A549 (cell line): ENCODE data around the gene FBXO11. TPM values are rescaled to one million over a fixed set of nuclear protein-coding genes. Genes with fewer than 3 reads are reported as not detected.

ENCODE experiments used
- ATAC-seq, 2 experiments: fragments of 200-7000 bp in 1 of 2; fragments of >200 bp in 1 of 2; cut with Nextera tagmentation in 1 of 2; cut with Tn5 transposase in 1 of 2; 3 replicates each; pipeline versions ENCODE4 v1.8.0 to v1.9.1; 2018 to 2020; ENCODE audit warnings: mild to moderate bottlenecking in 1 of 2, moderate library complexity in 1 of 2
- CTCF ChIA-PET: fragments of 300-600 bp; sonication (Branson Sonifier 250); formaldehyde crosslinking; extraction: SDS; loops from one replicate; lab custom pipeline; 2021; ENCODE audit warnings: antibody characterized with exemption, inconsistent platforms; lab: Yijun Ruan, JAX
- POLR2A ChIA-PET: fragments of 350-600 bp; formaldehyde crosslinking; extraction: SDS; loops from one replicate; lab custom pipeline; 2021; ENCODE audit warnings: antibody characterized with exemption, inconsistent platforms; lab: Yijun Ruan, JAX
- DNase-seq, 2 experiments: peaks; one replicate each; pipeline versions ENCODE4 v3.0.0 to v3.0.0-alpha.2; 2011 to 2016; ENCODE audit warnings: low read depth in 1 of 2, low spot score in 1 of 2
- FAIRE-seq: peaks from 2 replicates; lab custom pipeline; 2011; peaks lifted over from hg19 to GRCh38; lab: Jason Lieb, UNC
- H3K27ac ChIP-seq, 2 experiments: fragments of >200 bp; sonication (Bioruptor Twin); formaldehyde crosslinking; 3 replicates each; pipeline ENCODE4 v1.5.1; 2016 to 2017
- H3K4me1 ChIP-seq: fragments of >200 bp; sonication (Bioruptor Twin); formaldehyde crosslinking; 3 replicates; pipeline ENCODE4 v1.6.1; 2016
- H3K4me2 ChIP-seq: fragments of >200 bp; sonication (Bioruptor Twin); formaldehyde crosslinking; 3 replicates; pipeline ENCODE4 v1.6.1; 2016
- H3K4me3 ChIP-seq: fragments of >200 bp; sonication (Bioruptor Twin); formaldehyde crosslinking; 3 replicates; pipeline ENCODE4 v1.5.1; 2016
- H3K9me3 ChIP-seq: fragments of >200 bp; sonication (Bioruptor Twin); formaldehyde crosslinking; 3 replicates; pipeline ENCODE4 v1.6.1; 2016
- BHLHE40 ChIP-seq: IDR thresholded peaks from 2 replicates; pipeline ENCODE4 v1.6.1; 2012; ENCODE audit warnings: low read depth, low read length, inconsistent platforms
- CBX8 ChIP-seq: fragments of 200-600 bp; sonication (generic); IDR thresholded peaks from 2 replicates; pipeline ENCODE4 v1.6.1; 2016
- CHD4 ChIP-seq: fragments of 200-600 bp; sonication (generic); IDR thresholded peaks from 2 replicates; pipeline ENCODE4 v1.6.1; 2016; ENCODE audit warnings: antibody characterized with exemption, mild to moderate bottlenecking, borderline replicate concordance
- CTCF ChIP-seq: fragments of >200 bp; sonication (Bioruptor Twin); formaldehyde crosslinking; IDR thresholded peaks from 3 replicates; pipeline ENCODE4 v1.5.1; 2016
- E2F6 ChIP-seq: IDR thresholded peaks from 2 replicates; pipeline ENCODE4 v1.6.1; 2012; ENCODE audit warnings: low read depth, borderline replicate concordance
- EHMT2 ChIP-seq: fragments of 200-600 bp; sonication (generic); IDR thresholded peaks from 2 replicates; pipeline ENCODE4 v1.6.1; 2016; ENCODE audit warnings: antibody characterized with exemption, low read depth, mild to moderate bottlenecking, moderate library complexity
- FOSB ChIP-seq: fragments of 250-450 bp; sonication (Bioruptor Pico); IDR thresholded peaks from 2 replicates; pipeline ENCODE4 v1.5.0; 2020; ENCODE audit warnings: mild to moderate bottlenecking, moderate library complexity
- FOXS1 ChIP-seq: fragments of 250-450 bp; sonication (Bioruptor Pico); IDR thresholded peaks from 2 replicates; pipeline ENCODE4 v1.5.0; 2020; ENCODE audit warnings: mild to moderate bottlenecking, moderate library complexity
- HOXB5 ChIP-seq: fragments of 250-450 bp; sonication (Bioruptor Pico); IDR thresholded peaks from 2 replicates; pipeline ENCODE4 v1.5.0; 2020; ENCODE audit warnings: mild to moderate bottlenecking, moderate library complexity
- MAFK ChIP-seq: fragments of 450-650 bp; IDR thresholded peaks from 2 replicates; pipeline ENCODE4 v1.6.1; 2014; ENCODE audit not compliant: partially characterized antibody
- MAZ ChIP-seq: fragments of 150-350 bp; IDR thresholded peaks from 2 replicates; pipeline ENCODE4 v1.6.1; 2014; ENCODE audit warnings: antibody characterized with exemption, low read depth, low read length, borderline replicate concordance
- MYC ChIP-seq: IDR thresholded peaks from 2 replicates; pipeline ENCODE4 v1.6.1; 2012; ENCODE audit warnings: mild to moderate bottlenecking, inconsistent platforms, low read length, improper control_type of control experiment, borderline replicate concordance
- POLR2A ChIP-seq: IDR thresholded peaks from 2 replicates; pipeline ENCODE4 v1.6.1; 2012; ENCODE audit warnings: mild to moderate bottlenecking, low read length
- POLR2AphosphoS2 ChIP-seq: conservative IDR thresholded peaks from 2 replicates; pipeline ENCODE4 v1.6.1; 2012; ENCODE audit warnings: low read length, improper control_type of control experiment, inconsistent platforms
- RAD21 ChIP-seq, 2 experiments: fragments of >200 bp in 1 of 2; sonication (Bioruptor Twin) in 1 of 2; formaldehyde crosslinking in 1 of 2; IDR thresholded peaks in 1 of 2; conservative IDR thresholded peaks in 1 of 2; 2 replicates in 1 of 2; 3 replicates in 1 of 2; pipeline ENCODE4 v1.6.1; 2012 to 2018; ENCODE audit warnings: inconsistent platforms in 1 of 2
- REST ChIP-seq: fragments of 200-600 bp; sonication (generic); IDR thresholded peaks from 2 replicates; pipeline ENCODE4 v1.6.1; 2016; ENCODE audit warnings: antibody characterized with exemption, mild to moderate bottlenecking, moderate library complexity
- RNF2 ChIP-seq: fragments of 200-600 bp; sonication (generic); IDR thresholded peaks from 2 replicates; pipeline ENCODE4 v1.6.1; 2016; ENCODE audit warnings: low read depth, mild to moderate bottlenecking, antibody characterized with exemption, moderate library complexity, borderline replicate concordance
- SMC3 ChIP-seq: fragments of >200 bp; sonication (Bioruptor Twin); formaldehyde crosslinking; IDR thresholded peaks from 3 replicates; pipeline ENCODE4 v1.6.1; 2018; ENCODE audit warnings: inconsistent platforms
- SREBF2 ChIP-seq: fragments of 450-650 bp; IDR thresholded peaks from 2 replicates; pipeline ENCODE4 v1.6.1; 2014; ENCODE audit warnings: mild to moderate bottlenecking, moderate library complexity
- ZC3H11A ChIP-seq: fragments of 450-650 bp; IDR thresholded peaks from 2 replicates; pipeline ENCODE4 v1.6.1; 2014; ENCODE audit warnings: antibody characterized with exemption, mild to moderate bottlenecking
- ZFP36 ChIP-seq: fragments of 450-650 bp; IDR thresholded peaks from 2 replicates; pipeline ENCODE4 v1.6.1; 2014; ENCODE audit warnings: borderline replicate concordance; ENCODE audit not compliant: partially characterized antibody
- ZNF302 ChIP-seq: fragments of 250-450 bp; sonication (Bioruptor Pico); IDR thresholded peaks from 2 replicates; pipeline ENCODE4 v1.9.0; 2021; ENCODE audit warnings: inconsistent platforms, mild to moderate bottlenecking, moderate library complexity
- ZSCAN20 ChIP-seq: fragments of 250-450 bp; sonication (Bioruptor Pico); IDR thresholded peaks from 2 replicates; pipeline ENCODE4 v1.8.0; 2022; ENCODE audit warnings: mild to moderate bottlenecking, moderate library complexity
- WGBS: methylation state at CpG from one replicate; pipeline ENCODE4 v1.1.6; 2017; ENCODE audit errors: missing lambda C conversion rate; 5-methylcytosine and 5-hydroxymethylcytosine counted together
- polyA minus RNA-seq: library from RNA; depleted of rRNA, polyadenylated mRNA; stranded (reverse); fragments of >200 nt; gene quantifications from 2 replicates; pipeline ENCODE4 v1.2.3, GENCODE V29; 2011; rRNA and poly(A)+ RNA removed
- polyA plus RNA-seq, 4 experiments: library from polyadenylated mRNA; depleted of rRNA in 3 of 4; stranded (reverse); fragments of >200 nt; fragmentation: RNase III in 1 of 4; extraction: RNeasy Plus Mini Kit Qiagen cat#74134 plus additional on column Dnase treatment in 1 of 4; gene quantifications; 2 replicates in 3 of 4; 3 replicates in 1 of 4; pipeline ENCODE4 v1.2.3, GENCODE V29; 2011 to 2017
- TF ChIP-seq, protein P1 (sequence below): IDR thresholded peaks from 2 replicates; pipeline ENCODE4 v1.6.1; 2012
- TF ChIP-seq, protein P2 (sequence below): fragments of 250-450 bp; sonication (Bioruptor Pico); IDR thresholded peaks from 2 replicates; pipeline ENCODE4 v1.5.0; 2020; ENCODE audit warnings: low read depth, mild to moderate bottlenecking, moderate library complexity
- TF ChIP-seq, protein P3 (sequence below): fragments of 250-450 bp; sonication (Bioruptor Pico); IDR thresholded peaks from 2 replicates; pipeline ENCODE4 v1.5.0; 2021; ENCODE audit warnings: mild to moderate bottlenecking, moderate library complexity, borderline replicate concordance
- TF ChIP-seq, protein P4 (sequence below): IDR thresholded peaks from 2 replicates; pipeline ENCODE4 v1.6.1; 2012

FBXO11 gene
- polyA plus RNA-seq (2011; rRNA removed), result 61.4 and 125 TPM in 2 replicates
- 23.4 and 27.4 TPM in 2 replicates for polyA plus RNA-seq (2012; cell fraction: cytosol; rRNA removed)
- 25.8 and 35.2 TPM in 2 replicates for polyA plus RNA-seq (2012; cell fraction: nucleus; rRNA removed)
- 51.1 to 53.2 TPM (median 52.3 TPM) in 3 replicates for polyA plus RNA-seq (2017; fragmentation: RNase III; extraction: RNeasy Plus Mini Kit Qiagen cat#74134 plus additional on column Dnase treatment)
- polyA minus RNA-seq, result 58.9 and 78.9 TPM in 2 replicates

DNA sequence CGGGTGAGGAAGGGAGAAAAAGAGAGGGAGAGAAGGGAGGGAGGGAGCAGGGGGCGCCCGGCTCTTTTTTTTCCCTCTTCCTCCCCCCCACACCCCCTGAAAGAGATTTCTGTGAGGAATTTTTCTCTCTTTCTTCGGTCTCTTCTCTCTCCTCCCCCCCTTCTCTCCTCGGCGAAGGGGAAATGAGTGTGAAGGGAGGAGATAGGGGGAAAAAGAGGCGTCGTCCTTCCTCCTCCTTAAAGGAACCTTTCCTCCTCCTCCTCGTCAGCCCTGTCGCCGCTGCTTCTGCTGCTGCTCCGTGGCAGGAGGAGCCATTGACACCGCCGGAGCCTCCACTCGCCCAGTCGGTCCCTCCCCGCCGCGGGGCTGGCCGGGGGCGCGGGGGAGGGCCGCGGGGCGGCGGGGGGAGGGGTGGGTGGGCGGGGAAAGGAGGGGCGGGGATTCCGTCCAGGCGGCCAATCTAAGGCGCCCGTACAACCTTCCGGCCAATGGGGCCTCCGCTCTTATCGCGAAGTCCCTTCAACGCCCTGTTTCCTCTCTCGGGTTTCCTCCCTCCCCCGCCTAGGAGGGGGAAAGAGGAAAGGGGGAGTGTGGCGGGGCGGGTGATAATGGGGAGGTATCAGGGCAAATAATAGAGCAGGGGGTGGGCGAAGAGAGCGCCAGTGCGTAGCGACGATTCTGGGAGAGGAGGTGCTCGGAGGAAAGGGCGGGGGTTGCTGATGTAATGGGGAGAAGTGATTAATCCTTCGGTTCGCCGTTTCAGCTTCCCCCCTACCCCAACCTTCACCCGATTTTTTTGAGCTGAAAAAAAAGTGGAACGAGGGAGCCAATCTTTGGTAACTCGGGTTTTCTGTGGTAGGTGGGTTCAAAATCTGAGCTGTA, at the start of gene FBXO11:
Gene FBXO11 (minus strand): TSS at position 342 of the 882 bp plus-strand sequence. CDS start 778 bp downstream, outside the sequence.
- Histone ChIP-seq H3K27ac (peak within 1 kb of the TSS; percentile 98 to 99), H3K4me1 (peaks cover 22% of the 10 kb centered on the region), H3K4me3 (peak within 1 kb of the TSS; percentile 90), H3K9me3 (no peaks in the 10 kb centered on the region), H3K4me2 (peak within 1 kb of the TSS; percentile 82)
- CTCF ChIA-PET, result interaction anchor here (1.0 to 2.3 kb wide), 9 partner anchors 11 to 201 kb away, joined by 3 to 21 read pairs (median 4); no protein-coding TSS in a partner anchor
- DNase-seq (peak; percentile 86 to 99), FAIRE-seq (peak; percentile 46), ATAC-seq (peak; percentile 81 to 93)
- POLR2A ChIA-PET, result interaction anchor here (0.6 to 1.0 kb wide), 7 partner anchors 13 to 200 kb away, joined by 3 to 9 read pairs (median 3); partner anchors contain the start of gene MSH6
- 1% methylated on average over 34 of the region's 54 CpGs for WGBS
- TF ChIP-seq BHLHE40, result no peak
- TF ChIP-seq, protein P1, sequence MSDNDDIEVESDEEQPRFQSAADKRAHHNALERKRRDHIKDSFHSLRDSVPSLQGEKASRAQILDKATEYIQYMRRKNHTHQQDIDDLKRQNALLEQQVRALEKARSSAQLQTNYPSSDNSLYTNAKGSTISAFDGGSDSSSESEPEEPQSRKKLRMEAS, result peak; percentile 64
- no peak for TF ChIP-seq RNF2
- peak; percentile 64 for TF ChIP-seq SMC3
- no peak for TF ChIP-seq POLR2AphosphoS2
- TF ChIP-seq E2F6, result 0 out of 2 replicates have a peak, but pooled peaks have one; percentile 25
- TF ChIP-seq ZC3H11A, result no peak
- TF ChIP-seq MAZ, result peak; percentile 93; the same call in 1 of the 2 replicates
- TF ChIP-seq, protein P2, sequence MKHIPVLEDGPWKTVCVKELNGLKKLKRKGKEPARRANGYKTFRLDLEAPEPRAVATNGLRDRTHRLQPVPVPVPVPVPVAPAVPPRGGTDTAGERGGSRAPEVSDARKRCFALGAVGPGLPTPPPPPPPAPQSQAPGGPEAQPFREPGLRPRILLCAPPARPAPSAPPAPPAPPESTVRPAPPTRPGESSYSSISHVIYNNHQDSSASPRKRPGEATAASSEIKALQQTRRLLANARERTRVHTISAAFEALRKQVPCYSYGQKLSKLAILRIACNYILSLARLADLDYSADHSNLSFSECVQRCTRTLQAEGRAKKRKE, result no peak
- TF ChIP-seq HOXB5 (CRISPR knock-in tag), result 0 out of 2 replicates have a peak, but pooled peaks have one; percentile 39
- peak; percentile 40; the same call in 1 of the 2 replicates for TF ChIP-seq MYC
- peak; percentile 91 for TF ChIP-seq POLR2A
- no peak for TF ChIP-seq FOXS1
- TF ChIP-seq FOSB, result no peak
- no peak for TF ChIP-seq CBX8
- no peak for TF ChIP-seq ZFP36
- peak in 1 of 2 experiments; percentile 66; a peak in 2 of 5 replicates for TF ChIP-seq RAD21 (conservative IDR thresholded peaks at IDR 0.05 in 1 of 2, IDR thresholded peaks at IDR 0.05 in 1 of 2)
- TF ChIP-seq REST, result no peak; the same call in 1 of the 2 replicates
- TF ChIP-seq EHMT2, result no peak
- TF ChIP-seq ZNF302 (CRISPR knock-in tag), result no peak
- TF ChIP-seq, protein P3, sequence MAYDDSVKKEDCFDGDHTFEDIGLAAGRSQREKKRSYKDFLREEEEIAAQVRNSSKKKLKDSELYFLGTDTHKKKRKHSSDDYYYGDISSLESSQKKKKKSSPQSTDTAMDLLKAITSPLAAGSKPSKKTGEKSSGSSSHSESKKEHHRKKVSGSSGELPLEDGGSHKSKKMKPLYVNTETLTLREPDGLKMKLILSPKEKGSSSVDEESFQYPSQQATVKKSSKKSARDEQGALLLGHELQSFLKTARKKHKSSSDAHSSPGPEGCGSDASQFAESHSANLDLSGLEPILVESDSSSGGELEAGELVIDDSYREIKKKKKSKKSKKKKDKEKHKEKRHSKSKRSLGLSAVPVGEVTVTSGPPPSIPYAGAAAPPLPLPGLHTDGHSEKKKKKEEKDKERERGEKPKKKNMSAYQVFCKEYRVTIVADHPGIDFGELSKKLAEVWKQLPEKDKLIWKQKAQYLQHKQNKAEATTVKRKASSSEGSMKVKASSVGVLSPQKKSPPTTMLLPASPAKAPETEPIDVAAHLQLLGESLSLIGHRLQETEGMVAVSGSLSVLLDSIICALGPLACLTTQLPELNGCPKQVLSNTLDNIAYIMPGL, result no peak
- no peak for TF ChIP-seq CHD4
- TF ChIP-seq MAFK, result no peak
- no peak for TF ChIP-seq ZSCAN20 (CRISPR knock-in tag)
- TF ChIP-seq, protein P4, sequence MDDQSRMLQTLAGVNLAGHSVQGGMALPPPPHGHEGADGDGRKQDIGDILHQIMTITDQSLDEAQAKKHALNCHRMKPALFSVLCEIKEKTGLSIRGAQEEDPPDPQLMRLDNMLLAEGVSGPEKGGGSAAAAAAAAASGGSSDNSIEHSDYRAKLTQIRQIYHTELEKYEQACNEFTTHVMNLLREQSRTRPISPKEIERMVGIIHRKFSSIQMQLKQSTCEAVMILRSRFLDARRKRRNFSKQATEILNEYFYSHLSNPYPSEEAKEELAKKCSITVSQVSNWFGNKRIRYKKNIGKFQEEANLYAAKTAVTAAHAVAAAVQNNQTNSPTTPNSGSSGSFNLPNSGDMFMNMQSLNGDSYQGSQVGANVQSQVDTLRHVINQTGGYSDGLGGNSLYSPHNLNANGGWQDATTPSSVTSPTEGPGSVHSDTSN, result no peak; the same call in 1 of the 2 replicates
- peak; percentile 69; the same call in 2 of the 3 replicates for TF ChIP-seq CTCF
- no peak for TF ChIP-seq SREBF2
